Hepatocyte (in vitro differentiated cells): Measurements from ENCODE around the gene PPP1R14B.

Experiments
- EZH2 ChIP-seq: fragments of 200-600 bp; sonication (generic); IDR thresholded peaks from 2 replicates; pipeline ENCODE4 v1.6.1; 2016; ENCODE audit warnings: antibody characterized with exemption, mild to moderate bottlenecking, borderline replicate concordance
- TF ChIP-seq, protein P1 (sequence below): fragments of 200-600 bp; sonication (generic); IDR thresholded peaks from 2 replicates; pipeline ENCODE4 v1.5.1; 2016; ENCODE audit warnings: antibody characterized with exemption, mild to moderate bottlenecking; ENCODE audit not compliant: poor library complexity

DNA sequence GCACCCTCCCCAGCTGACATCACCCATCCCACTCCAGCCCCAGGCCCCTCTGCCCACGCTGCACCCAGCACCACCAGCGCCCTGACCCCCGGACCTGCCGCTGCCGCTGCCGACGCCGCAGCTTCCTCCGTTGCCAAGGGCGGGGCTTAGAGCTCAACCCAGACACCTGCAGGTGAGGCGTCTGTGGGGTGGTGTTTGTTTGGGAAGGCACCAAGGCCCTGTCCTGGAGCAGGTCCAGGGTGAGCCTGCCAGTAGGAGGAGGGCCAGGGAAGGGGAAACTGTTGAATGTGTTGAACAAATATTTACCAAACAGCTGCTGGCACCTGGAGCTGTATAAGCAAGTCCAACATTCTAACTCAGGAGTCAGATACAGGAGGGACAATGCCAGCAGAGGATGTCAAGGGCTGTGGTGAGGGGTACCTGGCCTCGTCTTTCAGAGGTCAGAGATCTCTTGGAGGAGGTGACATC, 9.2 kb downstream of the PPP1R14B start:
- TF ChIP-seq EZH2, result no peak
- TF ChIP-seq, protein P1, sequence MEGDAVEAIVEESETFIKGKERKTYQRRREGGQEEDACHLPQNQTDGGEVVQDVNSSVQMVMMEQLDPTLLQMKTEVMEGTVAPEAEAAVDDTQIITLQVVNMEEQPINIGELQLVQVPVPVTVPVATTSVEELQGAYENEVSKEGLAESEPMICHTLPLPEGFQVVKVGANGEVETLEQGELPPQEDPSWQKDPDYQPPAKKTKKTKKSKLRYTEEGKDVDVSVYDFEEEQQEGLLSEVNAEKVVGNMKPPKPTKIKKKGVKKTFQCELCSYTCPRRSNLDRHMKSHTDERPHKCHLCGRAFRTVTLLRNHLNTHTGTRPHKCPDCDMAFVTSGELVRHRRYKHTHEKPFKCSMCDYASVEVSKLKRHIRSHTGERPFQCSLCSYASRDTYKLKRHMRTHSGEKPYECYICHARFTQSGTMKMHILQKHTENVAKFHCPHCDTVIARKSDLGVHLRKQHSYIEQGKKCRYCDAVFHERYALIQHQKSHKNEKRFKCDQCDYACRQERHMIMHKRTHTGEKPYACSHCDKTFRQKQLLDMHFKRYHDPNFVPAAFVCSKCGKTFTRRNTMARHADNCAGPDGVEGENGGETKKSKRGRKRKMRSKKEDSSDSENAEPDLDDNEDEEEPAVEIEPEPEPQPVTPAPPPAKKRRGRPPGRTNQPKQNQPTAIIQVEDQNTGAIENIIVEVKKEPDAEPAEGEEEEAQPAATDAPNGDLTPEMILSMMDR, result no peak
